ENCODE data around the gene CCNH.

GRCh38 chr5:87361536-87362213, 51.1 kb downstream of the CCNH start:
- no peak for TF ChIP-seq RAD21 (IDR thresholded peaks at IDR 0.05; ENCODE audit: low read depth)
- no peak for TF ChIP-seq JUND (IDR thresholded peaks at IDR 0.05)
- TF ChIP-seq ZNF274 (IDR thresholded peaks at IDR 0.05; ENCODE audit: low read depth, low read length), result no peak
- TF ChIP-seq, protein P1, sequence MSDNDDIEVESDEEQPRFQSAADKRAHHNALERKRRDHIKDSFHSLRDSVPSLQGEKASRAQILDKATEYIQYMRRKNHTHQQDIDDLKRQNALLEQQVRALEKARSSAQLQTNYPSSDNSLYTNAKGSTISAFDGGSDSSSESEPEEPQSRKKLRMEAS (IDR thresholded peaks at IDR 0.05), result no peak
- no peak for TF ChIP-seq POLR2A (IDR thresholded peaks at IDR 0.05; ENCODE audit: borderline replicate concordance, extremely low read depth, insufficient read depth, insufficient read length)
- TF ChIP-seq, protein P2, sequence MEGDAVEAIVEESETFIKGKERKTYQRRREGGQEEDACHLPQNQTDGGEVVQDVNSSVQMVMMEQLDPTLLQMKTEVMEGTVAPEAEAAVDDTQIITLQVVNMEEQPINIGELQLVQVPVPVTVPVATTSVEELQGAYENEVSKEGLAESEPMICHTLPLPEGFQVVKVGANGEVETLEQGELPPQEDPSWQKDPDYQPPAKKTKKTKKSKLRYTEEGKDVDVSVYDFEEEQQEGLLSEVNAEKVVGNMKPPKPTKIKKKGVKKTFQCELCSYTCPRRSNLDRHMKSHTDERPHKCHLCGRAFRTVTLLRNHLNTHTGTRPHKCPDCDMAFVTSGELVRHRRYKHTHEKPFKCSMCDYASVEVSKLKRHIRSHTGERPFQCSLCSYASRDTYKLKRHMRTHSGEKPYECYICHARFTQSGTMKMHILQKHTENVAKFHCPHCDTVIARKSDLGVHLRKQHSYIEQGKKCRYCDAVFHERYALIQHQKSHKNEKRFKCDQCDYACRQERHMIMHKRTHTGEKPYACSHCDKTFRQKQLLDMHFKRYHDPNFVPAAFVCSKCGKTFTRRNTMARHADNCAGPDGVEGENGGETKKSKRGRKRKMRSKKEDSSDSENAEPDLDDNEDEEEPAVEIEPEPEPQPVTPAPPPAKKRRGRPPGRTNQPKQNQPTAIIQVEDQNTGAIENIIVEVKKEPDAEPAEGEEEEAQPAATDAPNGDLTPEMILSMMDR (IDR thresholded peaks at IDR 0.05 in 2 of 3, conservative IDR thresholded peaks at IDR 0.05 in 1 of 3; ENCODE audit: borderline replicate concordance in 1 of 3, insufficient read depth in 1 of 3, low read depth in 2 of 3, low read length in 2 of 3), result no peak
- TF ChIP-seq, protein P3, sequence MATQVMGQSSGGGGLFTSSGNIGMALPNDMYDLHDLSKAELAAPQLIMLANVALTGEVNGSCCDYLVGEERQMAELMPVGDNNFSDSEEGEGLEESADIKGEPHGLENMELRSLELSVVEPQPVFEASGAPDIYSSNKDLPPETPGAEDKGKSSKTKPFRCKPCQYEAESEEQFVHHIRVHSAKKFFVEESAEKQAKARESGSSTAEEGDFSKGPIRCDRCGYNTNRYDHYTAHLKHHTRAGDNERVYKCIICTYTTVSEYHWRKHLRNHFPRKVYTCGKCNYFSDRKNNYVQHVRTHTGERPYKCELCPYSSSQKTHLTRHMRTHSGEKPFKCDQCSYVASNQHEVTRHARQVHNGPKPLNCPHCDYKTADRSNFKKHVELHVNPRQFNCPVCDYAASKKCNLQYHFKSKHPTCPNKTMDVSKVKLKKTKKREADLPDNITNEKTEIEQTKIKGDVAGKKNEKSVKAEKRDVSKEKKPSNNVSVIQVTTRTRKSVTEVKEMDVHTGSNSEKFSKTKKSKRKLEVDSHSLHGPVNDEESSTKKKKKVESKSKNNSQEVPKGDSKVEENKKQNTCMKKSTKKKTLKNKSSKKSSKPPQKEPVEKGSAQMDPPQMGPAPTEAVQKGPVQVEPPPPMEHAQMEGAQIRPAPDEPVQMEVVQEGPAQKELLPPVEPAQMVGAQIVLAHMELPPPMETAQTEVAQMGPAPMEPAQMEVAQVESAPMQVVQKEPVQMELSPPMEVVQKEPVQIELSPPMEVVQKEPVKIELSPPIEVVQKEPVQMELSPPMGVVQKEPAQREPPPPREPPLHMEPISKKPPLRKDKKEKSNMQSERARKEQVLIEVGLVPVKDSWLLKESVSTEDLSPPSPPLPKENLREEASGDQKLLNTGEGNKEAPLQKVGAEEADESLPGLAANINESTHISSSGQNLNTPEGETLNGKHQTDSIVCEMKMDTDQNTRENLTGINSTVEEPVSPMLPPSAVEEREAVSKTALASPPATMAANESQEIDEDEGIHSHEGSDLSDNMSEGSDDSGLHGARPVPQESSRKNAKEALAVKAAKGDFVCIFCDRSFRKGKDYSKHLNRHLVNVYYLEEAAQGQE (IDR thresholded peaks at IDR 0.05; ENCODE audit: low read depth), result no peak
- TF ChIP-seq TCF7L2 (IDR thresholded peaks at IDR 0.05; ENCODE audit: borderline replicate concordance, extremely low read depth, insufficient read depth, insufficient read length), result no peak
- no peak for TF ChIP-seq EGR1 (IDR thresholded peaks at IDR 0.05; ENCODE audit: low read depth)
- TF ChIP-seq EZH2phosphoT487 (IDR thresholded peaks at IDR 0.05; ENCODE audit: borderline replicate concordance), result no peak
- no peak for TF ChIP-seq SRF (IDR thresholded peaks at IDR 0.05; ENCODE audit: low read depth)

Measured in HCT116 (cell line).